Hair follicle dermal papilla cell (primary cell): ENCODE measurements around the gene ULK3. TPM values are rescaled to one million over a fixed set of nuclear protein-coding genes. Genes with fewer than 3 reads are reported as not detected.

Source experiments
- small RNA-seq: library from RNA; depleted of rRNA; stranded (forward); fragments of <200 nt; gene quantifications from one replicate; pipeline ENCODE3, GENCODE V24; 2012
- total RNA-seq: library from RNA; depleted of rRNA; stranded (reverse); fragments of >200 nt; gene quantifications from 2 replicates; pipeline ENCODE4 v1.2.3, GENCODE V29; 2012

ULK3 gene
- total RNA-seq, result 16.6 and 21.6 TPM in 2 replicates

DNA sequence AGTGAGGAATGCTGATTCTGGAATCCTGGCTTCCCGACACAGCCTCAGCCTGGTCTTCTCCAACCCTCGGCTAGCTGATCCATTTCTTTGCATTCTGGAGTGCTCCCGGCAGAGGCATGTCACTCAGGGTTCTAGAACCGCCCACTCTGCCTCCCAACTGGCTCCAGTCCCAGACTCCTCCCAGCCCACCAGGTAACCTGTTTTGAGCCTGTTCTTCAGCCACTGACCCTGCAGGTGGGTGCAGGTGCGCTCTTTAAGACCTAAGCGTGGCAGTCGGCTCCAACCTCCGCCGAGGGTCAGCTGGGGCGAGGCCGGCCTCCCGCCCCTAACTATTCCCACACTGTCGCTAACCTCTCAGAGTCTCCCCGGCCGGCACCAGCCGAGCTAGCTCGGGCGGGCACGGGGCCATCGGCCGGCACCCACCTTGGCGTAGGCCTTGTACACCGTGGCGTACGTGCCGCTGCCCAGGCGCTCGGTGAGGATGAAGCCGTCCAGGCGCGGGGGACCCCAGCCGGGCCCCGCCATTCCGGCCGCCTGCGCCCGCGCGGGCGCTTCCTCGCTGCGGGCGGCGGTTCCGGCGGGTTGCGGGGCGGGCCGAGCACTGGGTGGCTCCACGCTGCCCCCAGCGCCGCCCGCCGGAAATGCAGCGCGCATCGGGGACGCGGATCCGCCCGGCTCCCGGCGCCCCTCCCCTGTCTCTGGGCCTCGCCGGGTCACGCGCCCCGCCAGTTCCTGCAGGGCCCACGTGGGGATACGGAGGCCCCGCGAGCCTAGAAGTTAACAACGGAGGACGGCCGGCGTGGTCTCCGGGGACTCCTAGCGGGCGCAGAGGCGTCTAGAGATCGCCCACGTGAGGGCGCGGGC, at the start of gene ULK3:
Gene ULK3, minus strand, starts transcription at position 576 of the 864 bp plus-strand sequence. Its CDS starts 51 bp downstream, at position 525.

GRCh38 chr15:74889883-74890664, 47.1 kb upstream of the ULK3 start, which contains the start of gene MPI:
TSS of gene MPI (plus strand) at chr15:74890042. CDS start at chr15:74890074, 32 bp downstream.

GRCh38 chr15:74873036-74873755, 30.2 kb upstream of the ULK3 start, which contains the start of gene SCAMP2:
TSS of gene SCAMP2 (minus strand) at chr15:74873365. CDS start at chr15:74873255, 110 bp downstream.

DNA sequence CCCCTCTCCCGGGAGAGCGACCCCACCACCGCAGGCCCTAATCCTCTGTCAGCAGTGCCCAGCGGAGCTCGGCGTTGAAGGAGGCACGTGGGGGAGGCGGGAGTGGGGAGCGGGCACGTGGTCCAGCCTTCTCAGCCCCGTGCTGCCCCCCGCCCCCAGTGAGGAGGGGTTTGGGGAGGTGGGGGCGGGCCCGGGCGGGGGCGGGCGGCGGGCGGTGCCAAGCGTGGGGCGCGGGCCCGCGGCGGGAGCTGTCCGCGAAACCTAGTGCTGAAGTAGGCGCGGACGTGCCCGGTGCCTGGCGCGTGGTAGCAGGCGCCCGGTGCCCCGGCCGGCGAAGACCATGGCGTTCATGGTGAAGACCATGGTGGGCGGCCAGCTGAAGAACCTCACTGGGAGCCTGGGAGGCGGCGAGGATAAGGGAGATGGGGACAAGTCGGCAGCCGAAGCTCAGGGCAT, 16.6 kb downstream of the ULK3 start, which contains the start of gene CPLX3:
Gene CPLX3, plus strand, starts transcription at position 264 of the 456 bp plus-strand sequence. Its CDS starts 77 bp downstream, at position 341.

GRCh38 chr15:74812533-74812932, 30.4 kb downstream of the ULK3 start, which contains the start of gene LMAN1L:
TSS of gene LMAN1L (plus strand) at chr15:74812835. CDS start at chr15:74812855, 20 bp downstream.

Small RNA genes lying within 50 kb of the gene (small RNA-seq; reads per million reads assigned to genes)
- gene CPLX3 (not detected), gene MIR4513 (not detected), gene MIR6882 (not detected)

Other genes with a start within 250 kb of the ULK3 start
- gene CLK3, start 227.3 kb downstream of the ULK3 start, total RNA-seq, result 64.7 and 77.2 TPM in 2 replicates
- gene EDC3, start 147.1 kb downstream of the ULK3 start, total RNA-seq, result 14.9 and 69.8 TPM in 2 replicates
- 0.12 and 0.49 TPM in 2 replicates for gene CYP1A1, start 117.6 kb downstream of the ULK3 start, total RNA-seq
- gene CYP1A2, start 94.3 kb downstream of the ULK3 start, total RNA-seq, result not detected in 2 replicates
- 26.4 and 27.9 TPM in 2 replicates for gene CSK, start 61.1 kb downstream of the ULK3 start, total RNA-seq
- gene LMAN1L, start 30.3 kb downstream of the ULK3 start, total RNA-seq, result not detected in 2 replicates
- not detected in 2 replicates for gene CPLX3, start 16.5 kb downstream of the ULK3 start, total RNA-seq
- gene SCAMP2, start 30.2 kb upstream of the ULK3 start, total RNA-seq, result 26.6 and 29.9 TPM in 2 replicates
- 48.3 and 58.1 TPM in 2 replicates for gene MPI, start 46.9 kb upstream of the ULK3 start, total RNA-seq
- 53.7 and 57.8 TPM in 2 replicates for gene FAM219B, start 63.7 kb upstream of the ULK3 start, total RNA-seq
- 15.7 and 23.9 TPM in 2 replicates for gene COX5A, start 94.9 kb upstream of the ULK3 start, total RNA-seq
- 7.4 and 9.9 TPM in 2 replicates for gene RPP25, start 113.6 kb upstream of the ULK3 start, total RNA-seq
- 1.5 and 7.7 TPM in 2 replicates for gene SCAMP5, start 152.4 kb upstream of the ULK3 start, total RNA-seq
- gene PPCDC, start 180.4 kb upstream of the ULK3 start, total RNA-seq, result 6.2 and 11.1 TPM in 2 replicates